Measurements from ENCODE around the gene ANXA1.

The ANXA1 gene

DNA sequence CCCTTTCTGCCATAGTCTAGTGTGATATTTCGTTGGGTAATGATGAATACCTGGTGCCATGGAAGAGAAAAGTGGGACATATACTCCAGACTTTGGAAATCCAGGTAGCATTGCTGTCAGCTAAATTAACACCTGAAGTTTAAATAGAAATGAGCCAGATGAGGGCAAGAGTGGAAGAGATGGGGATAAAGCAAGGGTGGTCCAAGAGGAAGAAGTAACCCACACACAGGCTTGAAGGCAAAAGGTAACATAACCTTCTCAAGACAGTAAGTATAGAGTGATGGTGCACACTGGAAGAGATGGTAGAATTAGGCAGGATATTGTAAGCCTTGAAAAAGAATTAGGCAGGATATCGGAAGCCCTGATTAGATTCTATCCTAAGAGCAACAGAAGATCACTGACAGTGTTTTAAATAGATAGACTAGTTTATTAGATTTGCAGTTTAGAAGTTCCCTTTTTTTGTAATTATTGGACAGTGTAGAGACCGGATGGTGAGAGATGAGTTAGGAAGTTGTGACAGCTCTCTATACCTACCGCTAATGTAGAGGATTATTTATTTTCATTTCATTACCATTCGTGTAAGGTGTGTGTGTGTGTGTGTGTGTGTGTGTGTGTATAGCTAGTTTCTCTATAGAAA is 16.8 kb downstream of the ANXA1 start:
- DNase-seq (ENCODE audit: low read depth): no peak

DNA sequence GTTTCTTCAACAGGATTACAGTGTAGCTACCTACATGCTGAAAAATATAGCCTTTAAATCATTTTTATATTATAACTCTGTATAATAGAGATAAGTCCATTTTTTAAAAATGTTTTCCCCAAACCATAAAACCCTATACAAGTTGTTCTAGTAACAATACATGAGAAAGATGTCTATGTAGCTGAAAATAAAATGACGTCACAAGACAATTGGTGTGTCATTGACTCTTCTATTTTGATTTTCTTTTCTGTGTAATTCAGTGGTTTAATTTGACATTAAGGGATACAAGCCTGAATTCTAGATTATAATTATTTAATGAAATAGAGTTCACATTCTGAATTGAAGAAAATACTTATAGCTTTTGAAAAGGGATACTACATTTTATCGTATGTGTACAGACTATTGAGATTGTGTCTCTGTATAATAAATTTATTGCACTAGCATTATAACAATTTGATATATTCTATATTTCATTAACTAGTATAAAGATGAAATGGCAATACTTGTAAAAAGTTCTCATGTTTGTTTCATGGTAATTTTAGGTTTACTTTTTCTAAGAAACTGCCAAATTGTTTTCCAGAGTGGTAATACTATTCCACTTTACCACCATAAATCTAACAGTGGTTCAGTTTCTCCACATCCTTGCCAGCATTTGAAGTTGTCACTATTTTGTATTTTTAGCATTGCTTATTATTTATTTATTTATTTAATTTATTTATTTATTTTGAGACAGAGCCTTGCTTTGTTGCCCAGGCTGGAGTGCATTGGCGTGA is 18.7 kb downstream of the ANXA1 start:
- no peak for DNase-seq (ENCODE audit: low read depth)

DNA sequence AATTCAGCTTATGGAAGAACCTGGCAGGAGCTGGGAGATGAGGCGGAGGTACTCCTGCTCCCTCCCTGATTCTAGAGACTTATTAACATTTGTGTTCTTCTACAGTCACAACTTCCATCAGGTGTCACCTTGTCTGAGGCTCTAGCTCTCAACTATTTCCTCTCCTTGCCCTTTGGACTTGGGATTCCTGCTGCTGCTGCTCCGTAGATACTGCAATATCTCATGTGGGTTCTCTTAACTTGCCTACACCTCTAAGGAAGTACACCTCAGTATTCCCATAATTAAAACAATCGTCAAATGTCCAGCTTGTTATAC is 21.2 kb downstream of the ANXA1 start:
- no peak for DNase-seq (ENCODE audit: low read depth)

DNA sequence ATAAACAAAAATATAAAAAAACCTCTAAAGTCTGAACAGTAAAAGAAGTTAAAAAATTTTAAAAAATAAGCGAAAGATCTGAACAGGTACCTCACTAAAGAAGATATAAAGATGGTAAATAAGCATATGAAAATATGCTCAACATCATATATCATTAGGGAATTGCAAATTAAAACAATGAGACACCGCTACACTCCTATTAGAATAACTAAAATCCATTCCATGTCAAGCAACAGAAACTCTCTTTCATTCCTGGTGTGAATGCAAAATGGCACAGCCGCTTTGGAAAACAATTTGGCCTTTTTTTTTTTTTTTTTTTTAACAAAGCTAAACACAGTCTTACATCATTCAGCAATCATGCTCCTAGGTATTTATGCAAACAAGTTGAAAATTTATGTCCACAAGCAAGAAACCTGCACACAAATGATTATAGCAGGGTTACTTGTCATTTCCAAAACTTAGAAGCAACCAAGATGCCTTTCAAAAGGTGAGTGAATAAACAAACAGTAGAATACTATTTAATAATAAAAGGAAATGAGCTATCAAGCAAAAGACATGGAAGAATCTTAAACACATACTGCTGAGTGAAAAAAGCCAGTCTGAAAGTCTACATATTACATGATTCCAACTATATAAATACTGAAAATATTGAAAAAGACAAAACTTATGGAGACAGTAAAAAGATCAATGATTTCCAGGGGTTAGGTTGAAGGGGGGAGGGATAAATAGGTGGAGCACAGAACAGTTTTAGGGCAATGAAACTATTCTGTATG is 22.1 kb downstream of the ANXA1 start:
- DNase-seq (ENCODE audit: low read depth): no peak

DNA sequence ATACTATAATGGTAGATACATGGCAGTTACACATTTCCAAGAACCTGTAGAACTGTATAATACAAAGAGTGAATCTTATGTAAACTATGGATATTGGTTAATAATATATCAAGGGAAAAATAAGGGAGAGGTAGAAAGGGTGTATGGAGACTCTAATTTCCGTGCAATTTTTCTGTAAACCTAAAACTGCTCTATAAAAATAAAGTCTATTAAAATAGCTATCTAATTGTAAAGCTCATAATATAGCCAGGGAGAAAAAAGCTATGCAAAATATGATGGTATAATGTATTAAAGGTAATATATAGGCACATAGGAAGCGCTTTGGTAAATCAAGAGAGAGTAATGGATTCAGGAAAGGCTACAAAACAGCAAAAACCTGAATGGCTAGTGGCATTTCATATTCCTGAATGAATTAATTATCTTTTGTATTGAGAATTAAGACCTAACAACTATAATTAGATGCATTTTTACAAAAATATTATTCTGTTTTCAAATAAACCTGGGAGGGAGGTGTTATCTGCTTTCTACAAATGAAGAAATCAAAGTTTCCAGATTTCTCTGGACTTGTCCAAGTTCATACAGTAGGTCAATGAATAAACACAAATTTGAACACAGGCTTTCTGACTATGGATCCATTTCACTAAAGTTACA is 22.8 kb downstream of the ANXA1 start:
- no peak for DNase-seq (ENCODE audit: low read depth)

DNA sequence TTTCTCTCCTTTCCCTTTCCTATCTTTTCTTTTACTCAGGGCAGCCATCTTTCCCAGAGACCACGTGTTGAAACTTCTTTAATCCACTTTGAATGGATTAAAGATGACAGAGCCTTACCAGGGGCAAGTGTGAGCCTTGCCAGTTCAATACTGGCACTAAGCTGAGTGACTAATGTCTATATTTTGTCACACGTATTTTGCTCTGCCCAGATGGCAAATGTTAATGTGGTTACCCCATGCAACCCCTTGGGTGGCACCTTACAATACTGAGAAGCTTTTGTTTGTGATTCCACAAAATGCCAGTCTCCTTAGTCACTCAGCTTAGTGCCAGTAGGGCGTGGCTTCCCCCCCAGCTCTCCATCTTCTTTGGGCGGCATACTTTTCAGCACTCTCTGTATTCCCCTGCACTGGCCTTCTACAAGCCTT is 24.8 kb downstream of the ANXA1 start:
- peak; percentile 38 for DNase-seq (ENCODE audit: low read depth)

DNA sequence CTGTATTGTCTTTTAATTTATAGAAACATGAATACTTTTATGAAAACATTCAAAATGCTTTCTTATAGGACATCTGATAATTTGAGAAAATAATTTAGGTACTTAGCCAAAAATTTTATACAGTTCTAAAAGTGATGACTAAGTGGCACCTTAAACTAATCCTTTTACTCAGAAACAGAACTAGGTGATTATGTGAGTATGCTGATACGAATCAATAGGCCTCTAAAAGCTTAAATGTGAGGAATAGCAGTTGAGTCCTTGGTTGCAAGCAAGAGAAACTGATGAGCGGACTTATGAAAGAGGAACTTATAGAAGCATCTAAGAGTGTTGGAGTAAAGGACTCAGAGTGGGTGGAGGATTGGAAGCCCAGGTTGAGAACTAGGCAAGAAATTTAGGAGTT is 26.4 kb downstream of the ANXA1 start:
- DNase-seq (ENCODE audit: low read depth): no peak

DNA sequence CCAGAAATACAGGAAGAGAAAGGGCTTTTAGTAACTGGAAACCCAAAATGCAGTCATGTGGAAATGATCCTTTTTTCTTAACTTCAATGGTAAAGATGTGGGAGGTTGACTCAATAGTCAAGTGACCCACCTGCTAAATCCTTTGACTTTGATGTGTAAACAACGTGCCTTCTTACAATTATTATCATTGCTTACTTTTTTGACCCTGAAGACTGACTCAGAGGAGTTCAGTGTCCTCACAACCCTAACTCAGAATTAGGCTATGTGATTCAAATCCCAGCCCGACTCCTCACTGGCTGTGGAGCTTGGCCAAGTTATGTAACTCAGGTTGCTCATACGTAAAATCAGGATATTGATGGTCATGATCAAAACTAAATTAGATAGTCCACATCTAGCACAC is 27.9 kb downstream of the ANXA1 start:
- DNase-seq (ENCODE audit: low read depth): peak; percentile 38

DNA sequence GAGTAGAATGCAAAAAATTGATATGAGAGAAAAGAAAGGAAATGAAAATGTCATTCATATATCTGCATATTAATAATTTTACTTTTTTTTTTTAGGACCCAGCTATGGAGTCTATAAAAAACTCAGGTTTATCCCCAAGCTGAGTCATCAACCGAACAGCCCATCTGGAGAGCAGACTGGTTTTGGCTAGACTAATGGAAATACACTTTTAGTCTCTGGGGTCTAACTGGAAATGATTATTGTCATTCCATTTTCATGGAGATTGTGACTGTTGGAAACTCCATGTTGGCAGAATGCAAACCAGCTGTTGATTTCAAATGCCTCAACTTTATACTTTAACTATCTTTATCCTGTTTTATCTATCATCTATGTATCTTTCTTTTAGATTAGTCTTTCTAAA is 28.7 kb downstream of the ANXA1 start:
- DNase-seq (ENCODE audit: low read depth): no peak

DNA sequence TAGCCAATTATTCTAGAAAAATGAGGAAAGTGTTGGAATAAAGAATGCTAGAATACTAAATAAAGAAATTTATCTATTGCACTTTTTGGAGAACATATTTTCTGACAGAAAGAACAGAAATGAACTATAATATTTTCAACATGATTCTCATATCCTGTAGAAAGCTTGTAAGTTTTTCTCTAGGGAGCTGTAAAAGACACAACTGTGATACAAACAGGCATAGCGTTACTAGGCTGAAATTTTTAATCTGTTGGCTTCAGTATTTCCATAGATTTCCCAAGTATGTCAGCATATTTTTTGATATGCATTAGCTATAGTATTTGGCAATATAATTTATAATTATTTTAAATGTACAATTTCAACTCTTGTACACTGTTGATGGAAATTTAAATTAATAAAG is 31.3 kb downstream of the ANXA1 start:
- no peak for DNase-seq (ENCODE audit: low read depth)

DNA sequence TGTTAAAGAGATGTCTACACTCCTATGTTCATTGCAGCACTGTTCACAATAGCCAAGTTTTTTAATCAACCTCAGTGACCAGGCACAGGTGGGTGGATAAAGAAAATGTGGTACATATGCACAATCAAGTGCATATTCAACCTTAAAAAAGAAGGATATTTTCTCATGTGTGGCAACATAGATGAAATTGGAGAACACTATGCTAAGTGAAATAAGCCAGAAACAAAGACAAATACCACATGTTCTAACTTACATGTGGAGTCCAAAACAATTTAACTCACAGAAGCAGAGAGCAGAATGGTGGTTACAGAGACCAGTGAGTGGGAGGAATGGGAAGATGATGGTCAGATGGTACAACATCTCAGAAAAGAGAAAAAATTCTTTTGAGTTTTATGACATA is 31.8 kb downstream of the ANXA1 start:
- no peak for DNase-seq (ENCODE audit: low read depth)

DNA sequence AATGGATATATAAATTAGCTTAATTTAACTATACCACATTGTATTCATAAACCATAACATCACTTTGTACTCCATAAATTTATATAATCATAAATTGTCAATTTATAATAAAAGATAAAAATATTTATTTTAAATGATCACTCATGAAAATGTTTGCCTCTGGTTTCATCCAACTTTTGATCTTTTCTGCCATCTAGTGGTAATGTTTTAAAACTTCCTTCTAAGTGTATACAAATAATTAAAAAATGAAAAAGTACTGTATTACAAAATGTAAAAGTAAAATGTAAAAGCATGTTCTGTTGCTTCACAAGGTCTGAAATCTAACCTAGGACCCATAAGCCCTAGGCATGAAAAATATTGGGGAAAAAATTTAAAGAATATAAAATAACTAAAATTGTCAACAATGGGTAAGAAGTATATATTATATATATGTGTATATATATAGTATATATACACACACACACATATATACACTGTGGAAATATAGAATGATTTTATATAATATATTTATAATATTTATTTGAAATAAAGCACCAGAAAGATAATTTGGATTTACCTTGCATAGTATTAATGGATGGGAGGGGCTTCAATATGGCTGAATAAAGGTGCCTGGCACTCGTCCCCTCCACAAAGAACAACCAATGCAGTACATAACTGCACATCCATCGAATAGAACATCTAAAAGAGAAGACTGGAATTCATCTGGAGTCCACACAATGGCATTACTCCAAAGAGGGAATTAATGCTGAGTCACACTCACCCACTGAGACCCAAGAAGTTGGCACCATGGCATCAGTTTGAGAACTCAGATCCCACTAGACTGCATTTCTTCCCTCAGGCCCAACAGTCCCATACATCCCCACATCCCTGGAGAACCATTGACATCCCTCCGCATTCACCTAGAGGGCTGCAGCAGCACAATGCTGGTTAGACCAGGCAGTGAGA is 32.5 kb downstream of the ANXA1 start:
- peak; percentile 51 for DNase-seq (ENCODE audit: low read depth)

DNA sequence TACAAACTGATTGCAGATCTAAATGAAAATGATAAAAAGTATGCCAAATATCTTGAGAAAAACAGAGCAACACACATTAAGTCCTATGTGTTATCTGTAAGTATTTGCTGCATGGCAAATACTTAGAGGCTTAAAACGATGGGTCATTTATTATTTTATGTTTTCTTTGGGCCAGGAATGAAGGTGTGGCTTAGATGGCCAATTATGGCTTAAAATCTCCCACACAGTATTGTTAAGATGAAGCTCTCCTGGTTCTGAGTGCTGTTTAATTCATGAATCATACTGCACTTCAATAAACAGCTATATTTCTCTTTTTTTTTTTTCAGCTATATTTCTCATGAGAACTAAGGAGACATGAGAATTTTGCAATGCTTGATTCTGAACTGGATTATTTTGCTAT is 39.4 kb downstream of the ANXA1 start:
- DNase-seq (ENCODE audit: low read depth): peak; percentile 63

DNA sequence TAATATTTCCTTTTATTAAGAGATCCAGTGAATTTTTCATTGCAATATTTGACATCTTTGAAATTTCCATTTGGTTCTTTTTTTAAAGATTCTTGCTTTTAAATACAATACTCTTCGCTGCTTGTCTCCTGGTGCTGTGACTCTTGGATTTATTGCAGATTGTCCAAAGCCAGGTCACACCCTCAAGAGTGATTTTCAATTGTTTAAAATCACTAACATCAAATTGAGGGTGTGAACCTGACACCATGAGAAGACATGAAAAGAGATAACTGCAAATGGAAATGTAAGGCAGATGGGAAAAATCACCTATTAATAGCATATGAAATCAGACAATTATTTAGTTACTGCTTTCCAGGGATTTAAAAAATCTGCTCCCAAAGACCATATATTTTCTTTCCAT is 42.6 kb downstream of the ANXA1 start:
- DNase-seq (ENCODE audit: low read depth): no peak

DNA sequence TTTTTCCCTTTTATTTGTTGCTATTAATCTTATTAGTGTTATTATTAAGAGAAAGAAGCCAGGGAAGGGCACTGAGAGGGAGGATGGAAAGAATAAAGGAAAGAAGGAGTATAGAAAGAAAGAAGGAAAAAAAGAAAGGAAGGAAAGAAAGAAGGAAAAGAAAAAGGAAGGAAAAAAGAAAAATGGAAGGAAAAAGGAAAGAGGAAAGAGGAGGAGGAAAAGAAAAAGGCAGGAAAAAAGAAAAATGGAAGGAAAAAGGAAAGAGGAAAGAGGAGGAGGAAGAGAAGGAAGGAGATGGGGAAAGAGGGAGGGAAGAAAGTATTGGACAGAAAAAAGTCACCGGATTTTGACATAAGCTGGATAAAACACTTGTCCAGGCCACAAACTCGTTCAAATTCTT is 47.8 kb downstream of the ANXA1 start:
- no peak for DNase-seq (ENCODE audit: low read depth)

DNA sequence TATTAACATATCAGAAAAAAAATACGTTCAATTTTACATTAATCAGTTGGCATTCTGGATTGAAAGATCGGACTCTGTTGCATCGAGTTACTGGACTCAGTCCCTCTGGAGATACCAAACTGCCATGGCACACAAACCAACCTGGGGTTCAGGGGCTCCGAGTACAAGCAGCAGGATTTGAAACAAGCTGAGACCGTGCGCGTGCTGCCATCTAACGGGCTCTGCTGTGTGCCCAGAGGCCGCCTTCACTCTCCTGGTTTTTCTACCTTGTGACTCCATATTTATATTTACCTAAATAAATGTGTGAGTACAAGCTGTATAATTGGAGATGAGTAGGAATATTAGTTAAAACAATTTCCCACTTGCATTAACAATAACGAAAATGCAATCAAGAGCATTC is 48.2 kb downstream of the ANXA1 start:
- no peak for DNase-seq (ENCODE audit: low read depth)

DNA sequence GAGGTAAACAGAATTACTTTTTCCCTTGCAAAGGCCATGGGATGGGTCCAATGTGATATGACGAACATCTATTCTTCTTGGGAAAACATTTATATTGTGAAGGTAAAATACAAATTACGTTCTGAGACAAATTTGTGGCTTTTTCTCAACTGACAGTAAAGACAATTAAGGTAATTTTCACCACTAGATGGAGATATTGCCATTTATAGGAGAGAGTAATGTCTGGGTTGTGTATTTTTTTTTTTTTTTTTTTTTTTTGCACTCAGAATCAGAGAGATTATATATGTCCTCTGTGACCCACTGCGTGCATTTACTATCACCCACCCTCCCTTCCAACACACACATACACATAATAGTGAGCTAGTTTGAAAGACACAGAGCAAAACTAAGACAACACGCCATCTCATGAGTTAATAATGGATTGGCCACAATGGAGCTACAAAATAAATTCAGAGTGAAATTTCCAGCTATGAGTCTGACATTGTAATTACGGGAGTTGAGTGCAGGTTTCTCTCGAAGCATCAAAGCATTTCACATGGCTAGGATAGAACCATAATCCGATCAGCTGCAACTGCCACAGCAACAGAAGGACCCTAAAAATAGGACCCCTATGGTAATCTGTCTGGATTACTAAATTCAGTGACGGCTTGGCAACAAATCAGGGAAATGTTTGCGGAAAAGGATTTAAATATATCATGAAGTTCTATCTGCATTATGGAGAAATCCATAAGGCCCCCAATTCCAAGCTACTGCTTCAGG is 49.2 kb downstream of the ANXA1 start:
- peak; percentile 49 for DNase-seq (ENCODE audit: low read depth)

DNA sequence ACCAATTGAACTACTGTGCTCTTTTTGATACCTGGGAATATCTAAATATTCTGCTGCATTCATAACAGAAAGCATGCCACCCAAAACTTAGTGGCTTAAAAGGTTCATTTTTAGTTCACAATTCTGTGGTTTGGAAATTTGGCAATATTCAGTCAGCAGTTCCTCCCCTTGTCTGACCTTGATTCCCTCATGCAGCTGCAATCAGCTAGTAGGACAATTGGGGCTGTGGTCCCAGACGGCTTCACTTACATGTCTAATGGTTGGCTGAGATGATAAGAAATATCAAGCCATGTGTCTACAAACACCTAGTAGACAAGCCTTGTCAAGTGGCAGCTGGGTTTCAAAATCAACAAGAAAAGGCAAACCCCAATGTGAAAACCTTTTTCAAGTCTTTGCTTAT is 51.3 kb downstream of the ANXA1 start:
- no peak for DNase-seq (ENCODE audit: low read depth)

DNA sequence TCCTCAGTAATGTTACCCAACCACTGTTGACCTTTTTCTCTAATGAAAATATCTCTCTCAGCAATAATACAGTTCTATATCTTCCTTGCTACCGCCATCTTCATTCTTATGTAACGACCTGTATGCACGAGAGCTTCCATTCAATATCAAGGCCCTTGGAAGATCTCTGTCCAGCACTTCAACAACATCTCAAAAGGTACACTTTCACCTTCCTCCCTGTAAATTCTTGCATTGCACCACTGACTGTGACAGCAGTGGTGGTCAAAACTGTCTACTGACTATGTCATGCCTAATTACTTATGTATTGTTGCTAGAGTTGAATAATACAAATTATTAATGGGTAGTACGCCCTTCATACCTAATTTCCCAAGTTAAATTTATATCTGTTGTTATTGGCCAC is 53.3 kb downstream of the ANXA1 start:
- DNase-seq (ENCODE audit: low read depth): no peak

DNA sequence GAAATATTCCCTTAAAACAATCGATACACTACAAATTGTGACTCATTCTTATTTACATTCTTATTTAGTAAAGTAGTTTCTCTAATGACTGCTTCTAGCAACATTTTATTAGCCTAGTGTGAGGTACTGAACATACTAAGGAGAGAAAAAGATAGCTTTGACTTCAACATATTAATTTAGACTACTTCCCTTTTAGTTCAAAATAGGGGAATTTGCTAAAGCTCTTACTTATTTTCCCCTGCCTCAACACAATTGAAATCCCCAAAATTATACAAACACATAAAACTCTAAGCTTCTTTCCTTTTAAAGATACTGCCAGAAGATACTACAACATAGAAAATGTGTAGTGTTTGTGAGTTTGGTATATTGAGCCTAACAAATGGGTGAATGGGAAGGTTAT is 55.2 kb downstream of the ANXA1 start:
- DNase-seq (ENCODE audit: low read depth): no peak

Measured in amniotic epithelial cell (primary cell).